OCI-LY3 (cell line): ENCODE results near the gene AP5B1.

Experiments
- CTCF ChIP-seq: fragments of 200-600, 300-600 bp; sonication (generic); IDR thresholded peaks from 2 replicates; pipeline ENCODE4 v1.5.1; 2014; ENCODE audit warnings: antibody characterized with exemption, low read length, low read depth
- EZH2phosphoT487 ChIP-seq: fragments of 200-600 bp; shearing (Covaris generic); IDR thresholded peaks from 2 replicates; pipeline ENCODE4 v1.6.1; 2018; ENCODE audit warnings: antibody characterized with exemption, mixed run types, low read depth

- TF ChIP-seq CTCF (no peak), EZH2phosphoT487 (no peak)
Measured at GRCh38 chr11:65745049-65745448, 35.7 kb downstream of the AP5B1 start.
